WTC11 (cell line): ENCODE measurements around the gene BANF2. TPM values are rescaled to one million over a fixed set of nuclear protein-coding genes. Genes with fewer than 3 reads are reported as not detected.

Experiments
- ATAC-seq: fragments of 200-7000 bp; cut with Tn5 transposase; 2 replicates; pipeline ENCODE4 v1.10.0; 2021; ENCODE audit warnings: mild to moderate bottlenecking, moderate library complexity
- Bru-seq: library from RNA; stranded (reverse); fragments of 400-500 nt; gene quantifications from one replicate; lab custom pipeline; 2021; lab: Mats Ljungman, UMichigan
- CTCF ChIA-PET: fragments of 300-600 bp; sonication (Branson Sonifier 250); formaldehyde crosslinking; loops from one replicate; lab custom pipeline; 2021; ENCODE audit warnings: antibody characterized with exemption; lab: Charles Lee
- POLR2A ChIA-PET: fragments of 350-600 bp; sonication (Branson Sonifier 250); formaldehyde crosslinking; loops from one replicate; lab custom pipeline; 2021; ENCODE audit warnings: antibody characterized with exemption; lab: Charles Lee
- DNase-seq: peaks from one replicate; pipeline ENCODE4 v3.0.0; 2021; ENCODE audit warnings: low spot score
- H3K27ac Mint-ChIP-seq: 2 replicates; pipeline ENCODE4 v1.8.0; 2021; ENCODE audit warnings: mixed read lengths
- H3K27me3 Mint-ChIP-seq: 2 replicates; pipeline ENCODE4 v1.8.0; 2021; ENCODE audit warnings: low read depth, mild to moderate bottlenecking, moderate library complexity, mixed read lengths
- H3K36me3 Mint-ChIP-seq: 2 replicates; pipeline ENCODE4 v1.8.0; 2021; ENCODE audit warnings: mixed read lengths
- H3K4me1 Mint-ChIP-seq: 2 replicates; pipeline ENCODE4 v1.8.0; 2022; ENCODE audit warnings: mixed read lengths
- H3K4me3 Mint-ChIP-seq: 2 replicates; pipeline ENCODE4 v1.8.0; 2021; ENCODE audit warnings: mild to moderate bottlenecking, moderate library complexity, mixed read lengths
- H3K9me3 Mint-ChIP-seq: 2 replicates; pipeline ENCODE4 v1.8.0; 2021; ENCODE audit warnings: mixed read lengths
- CREM ChIP-seq: sonication (generic); formaldehyde crosslinking; IDR thresholded peaks from 2 replicates; pipeline ENCODE4 v1.8.1; 2022; ENCODE audit warnings: mild to moderate bottlenecking, missing genetic modification reagents, moderate library complexity
- CTCF ChIP-seq: fragments of 200-600 bp; IDR thresholded peaks from 2 replicates; pipeline ENCODE4 v1.8.0; 2022; ENCODE audit warnings: antibody characterized with exemption
- E2F4 ChIP-seq: sonication (generic); formaldehyde crosslinking; IDR thresholded peaks from 2 replicates; pipeline ENCODE4 v1.8.1; 2022; ENCODE audit warnings: low read depth, mild to moderate bottlenecking, moderate library complexity, missing genetic modification reagents, borderline replicate concordance
- ELF4 ChIP-seq: sonication (generic); formaldehyde crosslinking; IDR thresholded peaks from 2 replicates; pipeline ENCODE4 v1.8.1; 2022; ENCODE audit warnings: low read depth, mild to moderate bottlenecking, moderate library complexity, missing genetic modification reagents
- ETV6 ChIP-seq: sonication (generic); formaldehyde crosslinking; IDR thresholded peaks from 2 replicates; pipeline ENCODE4 v1.8.1; 2022; ENCODE audit warnings: mild to moderate bottlenecking, missing genetic modification reagents
- FOXJ3 ChIP-seq: sonication (generic); formaldehyde crosslinking; IDR thresholded peaks from 2 replicates; pipeline ENCODE4 v1.9.0; 2021; ENCODE audit warnings: missing genetic modification reagents, mild to moderate bottlenecking, borderline replicate concordance
- IRF2 ChIP-seq: sonication (generic); formaldehyde crosslinking; IDR thresholded peaks from 2 replicates; pipeline ENCODE4 v1.8.0; 2022; ENCODE audit warnings: low read depth, missing genetic modification reagents, borderline replicate concordance
- JAZF1 ChIP-seq: fragments of 250-450 bp; sonication (Bioruptor Pico); IDR thresholded peaks from 2 replicates; pipeline ENCODE4 v1.9.0; 2021; ENCODE audit warnings: moderate library complexity, mild to moderate bottlenecking, inconsistent platforms
- SMAD4 ChIP-seq: sonication (generic); formaldehyde crosslinking; IDR thresholded peaks from 2 replicates; pipeline ENCODE4 v1.8.0; 2022; ENCODE audit warnings: mild to moderate bottlenecking, missing genetic modification reagents
- TEAD1 ChIP-seq: sonication (generic); formaldehyde crosslinking; IDR thresholded peaks from 2 replicates; pipeline ENCODE4 v1.8.0; 2022; ENCODE audit warnings: mild to moderate bottlenecking, missing genetic modification reagents
- ZNF219 ChIP-seq: sonication (generic); formaldehyde crosslinking; IDR thresholded peaks from 2 replicates; pipeline ENCODE4 v1.8.0; 2023; ENCODE audit warnings: missing genetic modification reagents, mild to moderate bottlenecking, borderline replicate concordance
- ZNF512 ChIP-seq: sonication (generic); formaldehyde crosslinking; IDR thresholded peaks from 2 replicates; pipeline ENCODE4 v1.8.1; 2022; ENCODE audit warnings: missing genetic modification reagents, borderline replicate concordance
- ZSCAN18 ChIP-seq: fragments of 250-450 bp; sonication (Bioruptor Pico); IDR thresholded peaks from 2 replicates; pipeline ENCODE4 v2.1.2; 2022; ENCODE audit warnings: mild to moderate bottlenecking, moderate library complexity
- long read RNA-seq, 3 experiments: library from RNA in 1 of 3; library from capped mRNA in 1 of 3; library from polyadenylated mRNA in 1 of 3; unstranded in 2 of 3; stranded (forward) in 1 of 3; transcript quantifications; one replicate each; pipeline ENCODE4 v2.0.0, GENCODE V29; 2021
- total RNA-seq: library from RNA; stranded (reverse); gene quantifications from 3 replicates; pipeline ENCODE4 v1.2.3, GENCODE V29; 2021
- TF ChIP-seq, protein P1 (sequence below): sonication (generic); formaldehyde crosslinking; conservative IDR thresholded peaks from 2 replicates; pipeline ENCODE4 v1.8.1; 2022; ENCODE audit warnings: mild to moderate bottlenecking, missing genetic modification reagents
- TF ChIP-seq, protein P2 (sequence below): sonication (generic); formaldehyde crosslinking; IDR thresholded peaks from 2 replicates; pipeline ENCODE4 v1.8.1; 2022; ENCODE audit warnings: low read depth, missing genetic modification reagents, borderline replicate concordance
- TF ChIP-seq, protein P3 (sequence below): sonication (generic); formaldehyde crosslinking; IDR thresholded peaks from 2 replicates; pipeline ENCODE4 v1.8.0; 2023; ENCODE audit warnings: mild to moderate bottlenecking, missing genetic modification reagents
- TF ChIP-seq, protein P4 (sequence below): sonication (generic); formaldehyde crosslinking; IDR thresholded peaks from 2 replicates; pipeline ENCODE4 v1.8.0; 2022; ENCODE audit warnings: mild to moderate bottlenecking, missing genetic modification reagents
- TF ChIP-seq, protein P5 (sequence below): sonication (generic); formaldehyde crosslinking; IDR thresholded peaks from 2 replicates; pipeline ENCODE4 v1.8.0; 2022; ENCODE audit warnings: mild to moderate bottlenecking, missing genetic modification reagents

BANF2 gene
- total RNA-seq = not detected in 3 replicates
- Bru-seq, nascent RNA = not detected
- long read RNA-seq, experiment 1 = 0 reads
- long read RNA-seq, experiment 2 = 0 reads
- long read RNA-seq, experiment 3 = 0 reads

- TF ChIP-seq ZNF219 (CRISPR knock-in tag) = no peak
- TF ChIP-seq JAZF1 (CRISPR knock-in tag) = no peak
- TF ChIP-seq IRF2 (CRISPR knock-in tag) = no peak
- no peak for TF ChIP-seq ELF4
- TF ChIP-seq, protein P1, sequence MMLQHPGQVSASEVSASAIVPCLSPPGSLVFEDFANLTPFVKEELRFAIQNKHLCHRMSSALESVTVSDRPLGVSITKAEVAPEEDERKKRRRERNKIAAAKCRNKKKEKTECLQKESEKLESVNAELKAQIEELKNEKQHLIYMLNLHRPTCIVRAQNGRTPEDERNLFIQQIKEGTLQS (CRISPR knock-in tag) = no peak
- TF ChIP-seq FOXJ3 (CRISPR knock-in tag) = no peak
- no peak for TF ChIP-seq CTCF
- TF ChIP-seq TEAD1 (CRISPR knock-in tag) = no peak
- TF ChIP-seq ZNF512 = no peak
- no peak for TF ChIP-seq ETV6 (CRISPR knock-in tag)
- TF ChIP-seq, protein P2, sequence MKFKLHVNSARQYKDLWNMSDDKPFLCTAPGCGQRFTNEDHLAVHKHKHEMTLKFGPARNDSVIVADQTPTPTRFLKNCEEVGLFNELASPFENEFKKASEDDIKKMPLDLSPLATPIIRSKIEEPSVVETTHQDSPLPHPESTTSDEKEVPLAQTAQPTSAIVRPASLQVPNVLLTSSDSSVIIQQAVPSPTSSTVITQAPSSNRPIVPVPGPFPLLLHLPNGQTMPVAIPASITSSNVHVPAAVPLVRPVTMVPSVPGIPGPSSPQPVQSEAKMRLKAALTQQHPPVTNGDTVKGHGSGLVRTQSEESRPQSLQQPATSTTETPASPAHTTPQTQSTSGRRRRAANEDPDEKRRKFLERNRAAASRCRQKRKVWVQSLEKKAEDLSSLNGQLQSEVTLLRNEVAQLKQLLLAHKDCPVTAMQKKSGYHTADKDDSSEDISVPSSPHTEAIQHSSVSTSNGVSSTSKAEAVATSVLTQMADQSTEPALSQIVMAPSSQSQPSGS (CRISPR knock-in tag) = no peak
- TF ChIP-seq, protein P3, sequence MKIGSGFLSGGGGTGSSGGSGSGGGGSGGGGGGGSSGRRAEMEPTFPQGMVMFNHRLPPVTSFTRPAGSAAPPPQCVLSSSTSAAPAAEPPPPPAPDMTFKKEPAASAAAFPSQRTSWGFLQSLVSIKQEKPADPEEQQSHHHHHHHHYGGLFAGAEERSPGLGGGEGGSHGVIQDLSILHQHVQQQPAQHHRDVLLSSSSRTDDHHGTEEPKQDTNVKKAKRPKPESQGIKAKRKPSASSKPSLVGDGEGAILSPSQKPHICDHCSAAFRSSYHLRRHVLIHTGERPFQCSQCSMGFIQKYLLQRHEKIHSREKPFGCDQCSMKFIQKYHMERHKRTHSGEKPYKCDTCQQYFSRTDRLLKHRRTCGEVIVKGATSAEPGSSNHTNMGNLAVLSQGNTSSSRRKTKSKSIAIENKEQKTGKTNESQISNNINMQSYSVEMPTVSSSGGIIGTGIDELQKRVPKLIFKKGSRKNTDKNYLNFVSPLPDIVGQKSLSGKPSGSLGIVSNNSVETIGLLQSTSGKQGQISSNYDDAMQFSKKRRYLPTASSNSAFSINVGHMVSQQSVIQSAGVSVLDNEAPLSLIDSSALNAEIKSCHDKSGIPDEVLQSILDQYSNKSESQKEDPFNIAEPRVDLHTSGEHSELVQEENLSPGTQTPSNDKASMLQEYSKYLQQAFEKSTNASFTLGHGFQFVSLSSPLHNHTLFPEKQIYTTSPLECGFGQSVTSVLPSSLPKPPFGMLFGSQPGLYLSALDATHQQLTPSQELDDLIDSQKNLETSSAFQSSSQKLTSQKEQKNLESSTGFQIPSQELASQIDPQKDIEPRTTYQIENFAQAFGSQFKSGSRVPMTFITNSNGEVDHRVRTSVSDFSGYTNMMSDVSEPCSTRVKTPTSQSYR = no peak
- no peak for TF ChIP-seq E2F4 (CRISPR knock-in tag)
- TF ChIP-seq, protein P4, sequence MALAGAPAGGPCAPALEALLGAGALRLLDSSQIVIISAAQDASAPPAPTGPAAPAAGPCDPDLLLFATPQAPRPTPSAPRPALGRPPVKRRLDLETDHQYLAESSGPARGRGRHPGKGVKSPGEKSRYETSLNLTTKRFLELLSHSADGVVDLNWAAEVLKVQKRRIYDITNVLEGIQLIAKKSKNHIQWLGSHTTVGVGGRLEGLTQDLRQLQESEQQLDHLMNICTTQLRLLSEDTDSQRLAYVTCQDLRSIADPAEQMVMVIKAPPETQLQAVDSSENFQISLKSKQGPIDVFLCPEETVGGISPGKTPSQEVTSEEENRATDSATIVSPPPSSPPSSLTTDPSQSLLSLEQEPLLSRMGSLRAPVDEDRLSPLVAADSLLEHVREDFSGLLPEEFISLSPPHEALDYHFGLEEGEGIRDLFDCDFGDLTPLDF = no peak
- no peak for TF ChIP-seq CREM (CRISPR knock-in tag)
- no peak for TF ChIP-seq ZSCAN18
- no peak for TF ChIP-seq SMAD4
- TF ChIP-seq, protein P5, sequence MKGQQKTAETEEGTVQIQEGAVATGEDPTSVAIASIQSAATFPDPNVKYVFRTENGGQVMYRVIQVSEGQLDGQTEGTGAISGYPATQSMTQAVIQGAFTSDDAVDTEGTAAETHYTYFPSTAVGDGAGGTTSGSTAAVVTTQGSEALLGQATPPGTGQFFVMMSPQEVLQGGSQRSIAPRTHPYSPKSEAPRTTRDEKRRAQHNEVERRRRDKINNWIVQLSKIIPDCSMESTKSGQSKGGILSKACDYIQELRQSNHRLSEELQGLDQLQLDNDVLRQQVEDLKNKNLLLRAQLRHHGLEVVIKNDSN (CRISPR knock-in tag) = no peak
- no peaks in the 10 kb centered on the region for H3K27me3 Mint-ChIP-seq
Observed at GRCh38 chr20:17699931-17700351, at the start of gene BANF2. Gene BANF2, plus strand, starts transcription at chr20:17699966. Its CDS starts 25,060 bp downstream, at chr20:17725026.

More at GRCh38 chr20:17699931-17700351, at the start of gene BANF2:
- H3K36me3 Mint-ChIP-seq = no peaks in the 10 kb centered on the region
- ChIA-PET POLR2A (interaction anchor here (1.4 kb wide), 1 partner anchor 18 kb away, joined by 4 read pairs; the partner anchor contains the start of gene RRBP1), CTCF (interaction anchor here (1.6 kb wide), 1 partner anchor 17 kb away, joined by 7 read pairs; the partner anchor contains the start of gene RRBP1)
- H3K4me1 Mint-ChIP-seq = no peaks in the 10 kb centered on the region
- DNase-seq (no peak), ATAC-seq (no peak)
- H3K27ac Mint-ChIP-seq = no peak within 1 kb of the TSS
- H3K9me3 Mint-ChIP-seq = peaks cover 17% of the 10 kb centered on the region
- no peak within 1 kb of the TSS for H3K4me3 Mint-ChIP-seq
